Ishikawa (cell line): ENCODE results near the gene PRDM1.

Experiments
- CEBPB ChIP-seq: IDR thresholded peaks from 2 replicates; pipeline ENCODE4 v1.6.1; 2012
- CREB1 ChIP-seq: IDR thresholded peaks from 2 replicates; pipeline ENCODE4 v1.6.1; 2012; ENCODE audit warnings: low read depth
- TAF1 ChIP-seq: IDR thresholded peaks from 2 replicates; pipeline ENCODE4 v1.6.1; 2012; ENCODE audit warnings: low read depth, mild to moderate bottlenecking

- TF ChIP-seq TAF1: no peak
- TF ChIP-seq CEBPB: no peak
- no peak for TF ChIP-seq CREB1
These were observed 59.6 kb downstream of the PRDM1 start for GRCh38 chr6:106145741-106146227.
